HUES48 (cell line): ENCODE measurements around the gene MAJIN.

Experiments
- H3K27ac ChIP-seq: one replicate; pipeline ENCODE4 v1.7.0; 2013; ENCODE audit warnings: low read depth, low read length, inconsistent platforms
- H3K27me3 ChIP-seq: 2 replicates; pipeline ENCODE4 v1.6.1; 2013; ENCODE audit warnings: mild to moderate bottlenecking, low read length; ENCODE audit not compliant: control insufficient read depth, insufficient read depth
- H3K36me3 ChIP-seq: 2 replicates; pipeline ENCODE4 v1.6.1; 2013; ENCODE audit warnings: low read length; ENCODE audit not compliant: control insufficient read depth, insufficient read depth
- H3K4me1 ChIP-seq: 2 replicates; pipeline ENCODE4 v1.6.1; 2013; ENCODE audit warnings: mild to moderate bottlenecking, low read length; ENCODE audit not compliant: control insufficient read depth, insufficient read depth
- H3K4me3 ChIP-seq: 2 replicates; pipeline ENCODE4 v1.5.1; 2013; ENCODE audit warnings: mild to moderate bottlenecking, low read depth, low read length
- H3K9ac ChIP-seq: 2 replicates; pipeline ENCODE4 v1.6.1; 2013; ENCODE audit warnings: mild to moderate bottlenecking, low read depth, low read length, moderate library complexity
- H3K9me3 ChIP-seq: 2 replicates; pipeline ENCODE4 v1.6.1; 2013; ENCODE audit warnings: low read length; ENCODE audit not compliant: control insufficient read depth, insufficient read depth

The MAJIN gene

DNA sequence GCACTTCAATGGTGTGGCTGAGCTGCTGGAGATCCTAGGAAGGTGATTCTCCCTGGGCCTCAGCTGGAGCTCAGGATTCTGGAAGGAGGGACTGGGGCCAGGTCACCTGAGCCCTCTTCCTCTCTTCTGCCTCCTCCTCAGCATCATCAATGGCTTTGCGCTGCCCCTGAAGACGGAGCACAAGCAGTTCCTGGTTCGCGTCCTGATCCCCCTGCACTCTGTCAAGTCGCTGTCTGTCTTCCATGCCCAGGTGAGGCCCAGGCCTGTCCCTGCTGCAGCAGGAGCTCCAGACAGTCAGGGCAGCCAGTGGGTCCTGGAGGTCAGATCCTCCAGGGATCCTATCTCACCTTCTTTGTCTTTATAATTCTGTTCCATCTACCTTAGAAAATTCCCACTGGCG is 41.6 kb downstream of the MAJIN start:
- Histone ChIP-seq H3K9ac (no peak overlapping the region), H3K27me3 (no peaks in the 10 kb centered on the region)

DNA sequence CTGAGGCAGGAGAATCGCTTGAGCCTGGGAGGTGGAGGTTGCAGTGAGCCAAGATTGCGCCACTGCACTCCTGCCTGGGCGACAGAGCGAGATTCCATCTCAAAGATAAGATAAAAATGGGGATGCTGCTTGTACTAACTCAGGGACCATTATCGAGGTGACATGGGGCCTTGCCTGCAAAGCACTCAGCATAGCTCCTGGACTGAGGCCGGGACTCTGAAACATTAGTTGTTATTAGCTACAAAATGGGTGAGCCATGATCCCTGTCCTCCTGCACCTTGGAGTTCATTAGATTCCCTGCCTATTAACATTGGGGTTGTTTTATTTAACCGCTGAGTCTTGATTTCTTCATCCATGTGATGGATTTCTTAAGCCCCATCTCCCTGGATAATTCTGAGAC is 42.3 kb downstream of the MAJIN start:
- Histone ChIP-seq H3K4me3 (no peak overlapping the region), H3K9ac (no peak overlapping the region), H3K4me1 (0 out of 2 replicates have a peak, but pooled peaks cover 5% of the 10 kb centered on the region), H3K27ac (no peak overlapping the region), H3K36me3 (no peaks in the 10 kb centered on the region), H3K27me3 (no peaks in the 10 kb centered on the region), H3K9me3 (no peaks in the 10 kb centered on the region)

More for the DNA sequence above, 41.6 kb downstream of the MAJIN start:
- no peaks in the 10 kb centered on the region for H3K9me3 ChIP-seq
- no peaks in the 10 kb centered on the region for H3K36me3 ChIP-seq
- H3K27ac ChIP-seq = no peak overlapping the region
- peaks cover 6% of the 10 kb centered on the region for H3K4me1 ChIP-seq
- no peak overlapping the region for H3K4me3 ChIP-seq

DNA sequence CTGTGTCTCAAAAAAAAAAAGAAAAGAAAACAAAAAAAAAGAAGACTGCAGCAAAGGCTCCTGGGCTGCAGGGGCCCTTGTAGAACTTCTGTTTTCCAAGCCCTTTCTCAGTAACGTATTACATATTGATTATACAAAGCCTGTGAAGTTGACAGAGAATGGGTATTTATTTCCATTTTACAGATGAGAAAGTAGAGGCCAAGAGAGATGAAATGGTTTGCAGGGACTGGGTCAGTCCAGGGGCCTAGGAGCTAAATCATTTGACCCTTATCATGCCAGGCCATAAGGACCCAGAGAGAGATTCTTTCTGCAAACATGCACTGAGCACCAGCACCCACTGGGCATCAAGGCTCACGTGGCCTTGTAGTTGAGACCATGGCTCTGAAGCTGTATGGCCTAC is 43.0 kb downstream of the MAJIN start:
- Histone ChIP-seq H3K9me3 (no peaks in the 10 kb centered on the region), H3K36me3 (no peaks in the 10 kb centered on the region), H3K4me1 (0 out of 2 replicates have a peak, but pooled peaks cover 5% of the 10 kb centered on the region), H3K9ac (no peak overlapping the region), H3K4me3 (no peak overlapping the region), H3K27me3 (no peaks in the 10 kb centered on the region), H3K27ac (no peak overlapping the region)

DNA sequence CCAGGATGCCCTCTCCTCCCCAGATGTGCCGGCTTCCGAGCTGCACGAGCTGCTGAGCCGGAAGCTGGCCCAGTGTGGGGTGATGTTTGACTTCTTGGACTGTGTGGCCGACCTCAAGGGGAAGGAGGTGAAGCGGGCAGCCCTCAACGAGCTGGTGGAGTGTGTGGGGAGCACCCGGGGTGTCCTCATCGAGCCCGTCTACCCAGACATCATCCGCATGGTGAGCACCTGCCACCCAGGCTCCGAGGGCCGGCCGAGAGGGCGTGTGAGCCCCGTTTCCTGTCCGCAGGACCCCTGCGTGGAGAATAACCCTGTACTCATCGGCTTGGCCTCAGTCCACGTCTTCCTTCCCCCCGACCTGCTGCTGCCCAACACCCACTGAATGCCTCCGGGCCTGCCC is 45.2 kb downstream of the MAJIN start:
- no peak overlapping the region for H3K9ac ChIP-seq

DNA sequence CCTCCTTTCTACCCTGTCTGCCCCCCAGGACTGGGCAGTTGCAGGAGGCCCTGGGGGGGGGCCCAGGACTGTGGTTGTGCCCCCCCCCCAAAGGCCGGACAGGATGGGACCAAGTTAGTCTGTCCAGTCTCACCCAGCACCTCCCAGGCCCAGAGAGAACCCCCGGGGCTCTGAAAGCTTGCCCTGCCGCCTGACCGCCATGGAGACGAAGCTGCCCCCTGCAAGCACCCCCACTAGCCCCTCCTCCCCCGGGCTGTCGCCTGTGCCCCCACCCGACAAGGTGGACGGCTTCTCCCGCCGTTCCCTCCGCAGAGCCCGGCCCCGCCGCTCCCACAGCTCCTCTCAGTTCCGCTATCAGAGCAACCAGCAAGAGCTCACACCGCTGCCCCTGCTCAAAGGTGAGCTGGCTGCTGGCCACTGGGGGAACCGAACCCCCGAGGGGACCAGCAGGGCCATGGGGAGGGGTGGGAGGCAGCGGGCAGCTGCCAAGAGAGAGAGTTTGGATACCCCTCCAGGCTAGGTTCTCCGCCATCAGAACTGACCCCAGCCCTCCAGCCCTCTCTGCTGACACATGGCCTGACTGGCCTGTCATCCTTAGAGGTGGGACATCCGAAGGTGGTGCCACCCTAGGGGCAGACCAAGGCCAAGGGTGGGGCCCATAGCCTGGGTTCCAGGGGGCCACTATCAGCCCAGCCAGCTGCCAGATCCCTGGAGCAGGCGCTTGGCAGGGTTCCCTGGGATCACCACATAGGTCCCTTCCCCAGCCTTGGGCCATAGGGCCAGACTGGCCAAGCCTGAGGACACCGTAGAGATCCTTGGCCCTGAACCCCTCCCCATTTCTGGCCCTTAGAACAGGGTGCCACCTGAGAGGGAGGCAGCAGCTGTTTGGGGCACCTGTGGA is 46.1 kb downstream of the MAJIN start:
- Histone ChIP-seq H3K4me3 (peak overlapping the region; percentile 62; the same call in 1 of the 2 replicates), H3K27me3 (no peaks in the 10 kb centered on the region), H3K27ac (no peak overlapping the region), H3K9ac (no peak overlapping the region), H3K36me3 (no peaks in the 10 kb centered on the region), H3K9me3 (no peaks in the 10 kb centered on the region), H3K4me1 (peaks cover 6% of the 10 kb centered on the region)

More for the DNA sequence above, 45.2 kb downstream of the MAJIN start:
- Histone ChIP-seq H3K27ac (no peak overlapping the region), H3K4me1 (peaks cover 6% of the 10 kb centered on the region), H3K9me3 (no peaks in the 10 kb centered on the region), H3K4me3 (no peak overlapping the region), H3K36me3 (no peaks in the 10 kb centered on the region), H3K27me3 (no peaks in the 10 kb centered on the region)

GRCh38 chr11:64924910-64925284 is 47.0 kb downstream of the MAJIN start:
- peaks cover 6% of the 10 kb centered on the region for H3K4me1 ChIP-seq
- no peak overlapping the region for H3K27ac ChIP-seq

DNA sequence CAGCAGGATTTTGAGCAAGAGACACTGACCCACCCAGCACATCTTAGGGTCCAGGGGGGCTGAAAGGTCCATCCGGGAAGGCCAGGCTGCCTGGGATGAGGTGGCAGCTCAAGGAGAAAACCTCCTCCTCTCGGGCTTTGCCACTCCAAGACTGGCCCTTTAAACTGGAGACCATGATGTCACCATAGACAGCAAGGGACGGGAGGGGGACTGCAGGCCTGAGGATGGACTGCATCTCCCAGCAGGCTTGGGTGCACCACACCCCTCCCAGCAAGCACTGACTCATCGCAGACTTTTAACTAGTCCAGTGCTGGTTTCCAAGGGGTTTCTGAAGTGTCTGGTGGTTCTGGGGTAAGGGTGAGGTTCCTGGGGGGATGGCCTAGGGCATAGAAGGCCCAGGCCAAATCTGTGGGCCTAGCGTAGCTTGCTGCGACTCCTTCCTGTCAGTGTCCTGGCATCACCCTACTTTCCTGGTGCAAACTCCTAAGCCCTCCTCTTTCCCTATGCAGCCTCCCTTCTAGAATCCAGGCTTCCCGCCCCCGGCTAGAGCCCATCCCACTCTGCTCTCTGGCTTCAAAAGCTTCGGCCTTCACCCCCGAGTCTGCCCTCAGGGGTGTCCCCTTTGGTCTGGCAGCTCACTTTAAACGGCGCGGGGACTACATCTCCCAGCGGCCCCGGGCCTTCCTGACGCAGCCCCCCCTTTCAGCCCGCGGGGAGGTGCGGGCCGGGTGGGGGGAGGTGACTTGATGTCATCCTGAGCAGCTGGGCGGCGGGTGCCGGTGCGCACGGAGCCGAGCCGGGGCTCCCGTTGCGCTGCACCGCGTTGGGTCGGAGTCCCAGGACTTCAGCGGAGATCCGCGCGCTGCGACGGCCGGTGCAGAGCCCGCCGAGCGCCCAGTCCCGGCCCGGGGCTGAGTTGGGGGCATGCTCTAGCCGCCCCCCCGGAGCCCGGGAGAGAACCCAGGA is 47.7 kb downstream of the MAJIN start, which contains the start of gene PPP2R5B:
Gene PPP2R5B (plus strand): TSS at position 746 of the 966 bp plus-strand sequence. CDS start 1,046 bp downstream, outside the sequence.
- peak within 1 kb of the TSS; percentile 24; the same call in 1 of the 2 replicates for H3K9ac ChIP-seq
- peak within 1 kb of the TSS; percentile 77 for H3K27ac ChIP-seq
- no peaks in the 10 kb centered on the region for H3K9me3 ChIP-seq
- no peaks in the 10 kb centered on the region for H3K27me3 ChIP-seq
- peak within 1 kb of the TSS; percentile 62 for H3K4me3 ChIP-seq
- peaks cover 6% of the 10 kb centered on the region for H3K4me1 ChIP-seq
- H3K36me3 ChIP-seq = no peaks in the 10 kb centered on the region

More at GRCh38 chr11:64924910-64925284, 47.0 kb downstream of the MAJIN start:
- H3K4me3 ChIP-seq = peak overlapping the region; percentile 62
- no peaks in the 10 kb centered on the region for H3K36me3 ChIP-seq
- H3K9me3 ChIP-seq = no peaks in the 10 kb centered on the region
- no peak overlapping the region for H3K9ac ChIP-seq
- H3K27me3 ChIP-seq = no peaks in the 10 kb centered on the region

GRCh38 chr11:64923151-64923661 is 48.7 kb downstream of the MAJIN start:
- Histone ChIP-seq H3K9ac (no peak overlapping the region), H3K4me3 (no peak overlapping the region)

DNA sequence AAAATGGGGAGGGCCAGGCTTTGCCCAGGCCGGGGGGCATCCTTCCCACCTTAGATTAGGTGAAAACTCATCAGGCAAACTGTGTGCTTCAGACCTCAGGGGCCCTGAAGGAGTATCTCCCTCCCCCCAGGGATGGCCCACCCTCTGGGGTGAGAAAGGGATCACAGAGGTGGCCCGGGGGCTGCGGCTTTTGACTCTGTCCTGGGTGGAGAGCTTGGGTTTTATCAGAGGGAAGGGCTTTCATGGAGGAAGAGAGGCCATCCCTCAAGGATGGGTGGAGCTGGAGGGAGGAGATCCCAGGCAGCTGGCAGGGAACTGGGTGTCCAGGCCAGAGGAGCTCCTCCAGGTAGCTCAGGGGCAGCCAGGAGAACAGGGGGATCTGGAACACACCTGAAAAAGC is 50.5 kb downstream of the MAJIN start:
- Histone ChIP-seq H3K9ac (no peak overlapping the region), H3K4me3 (no peak overlapping the region), H3K36me3 (no peaks in the 10 kb centered on the region), H3K9me3 (no peaks in the 10 kb centered on the region), H3K27me3 (no peaks in the 10 kb centered on the region), H3K4me1 (peaks cover 12% of the 10 kb centered on the region), H3K27ac (no peak overlapping the region)

More at GRCh38 chr11:64923151-64923661, 48.7 kb downstream of the MAJIN start:
- H3K4me1 ChIP-seq = peaks cover 7% of the 10 kb centered on the region
- no peak overlapping the region for H3K27ac ChIP-seq
- no peaks in the 10 kb centered on the region for H3K36me3 ChIP-seq
- no peaks in the 10 kb centered on the region for H3K27me3 ChIP-seq
- H3K9me3 ChIP-seq = no peaks in the 10 kb centered on the region

GRCh38 chr11:64920124-64920523 is 51.8 kb downstream of the MAJIN start:
- H3K4me3 ChIP-seq = no peak overlapping the region
- H3K27ac ChIP-seq = no peak overlapping the region
- no peaks in the 10 kb centered on the region for H3K36me3 ChIP-seq
- no peaks in the 10 kb centered on the region for H3K9me3 ChIP-seq
- H3K4me1 ChIP-seq = peaks cover 17% of the 10 kb centered on the region
- no peak overlapping the region for H3K9ac ChIP-seq
- no peaks in the 10 kb centered on the region for H3K27me3 ChIP-seq
